Sigmoid colon (tissue), 4 donors: Measurements from ENCODE around the gene PRLHR.

ENCODE experiments used
- EP300 ChIP-seq, 4 donors: sonication (generic); formaldehyde crosslinking; IDR thresholded peaks; one replicate each; pipeline ENCODE4 v1.6.1; 2017; ENCODE audit warnings: antibody characterized with exemption in 4 of 4
- POLR2A ChIP-seq, 2 donors: fragments of 450-650 bp; IDR thresholded peaks; one replicate each; pipeline ENCODE4 v1.6.1; 2016; ENCODE audit warnings: antibody characterized with exemption in 2 of 2, mild to moderate bottlenecking in 2 of 2, moderate library complexity in 2 of 2
- POLR2AphosphoS5 ChIP-seq, 4 donors: sonication (generic); formaldehyde crosslinking; IDR thresholded peaks; one replicate each; pipeline ENCODE4 v1.6.1; 2017; ENCODE audit warnings: antibody characterized with exemption in 4 of 4
- TF ChIP-seq, protein P1 (sequence below), 4 experiments: fragments of 450-650 bp in 3 of 4; fragments of 200-600 bp in 1 of 4; IDR thresholded peaks; one replicate each; pipeline ENCODE4 v1.5.1; 2016 to 2019; ENCODE audit warnings: antibody characterized with exemption in 4 of 4, mild to moderate bottlenecking in 3 of 4, moderate library complexity in 2 of 4

DNA sequence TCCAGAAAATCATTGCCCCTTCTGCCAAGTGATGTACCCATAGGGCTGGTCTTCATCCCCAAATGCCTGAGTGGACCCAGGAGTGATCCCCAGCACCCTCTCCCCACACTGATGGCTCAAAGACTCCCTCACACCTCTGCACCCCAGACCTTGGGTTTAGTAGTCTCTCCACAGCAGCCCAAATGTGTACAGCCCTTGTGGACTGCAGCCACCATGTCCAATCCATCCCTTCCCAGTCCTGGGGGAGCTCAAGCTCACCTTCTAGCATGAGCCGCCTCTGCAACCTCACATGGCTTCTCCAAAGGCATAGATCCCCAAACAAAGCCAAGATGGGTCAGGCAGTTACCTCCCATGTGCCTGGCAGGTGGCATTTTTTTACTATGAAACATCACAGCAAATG is 50.1 kb downstream of the PRLHR start:
- TF ChIP-seq, protein P1, sequence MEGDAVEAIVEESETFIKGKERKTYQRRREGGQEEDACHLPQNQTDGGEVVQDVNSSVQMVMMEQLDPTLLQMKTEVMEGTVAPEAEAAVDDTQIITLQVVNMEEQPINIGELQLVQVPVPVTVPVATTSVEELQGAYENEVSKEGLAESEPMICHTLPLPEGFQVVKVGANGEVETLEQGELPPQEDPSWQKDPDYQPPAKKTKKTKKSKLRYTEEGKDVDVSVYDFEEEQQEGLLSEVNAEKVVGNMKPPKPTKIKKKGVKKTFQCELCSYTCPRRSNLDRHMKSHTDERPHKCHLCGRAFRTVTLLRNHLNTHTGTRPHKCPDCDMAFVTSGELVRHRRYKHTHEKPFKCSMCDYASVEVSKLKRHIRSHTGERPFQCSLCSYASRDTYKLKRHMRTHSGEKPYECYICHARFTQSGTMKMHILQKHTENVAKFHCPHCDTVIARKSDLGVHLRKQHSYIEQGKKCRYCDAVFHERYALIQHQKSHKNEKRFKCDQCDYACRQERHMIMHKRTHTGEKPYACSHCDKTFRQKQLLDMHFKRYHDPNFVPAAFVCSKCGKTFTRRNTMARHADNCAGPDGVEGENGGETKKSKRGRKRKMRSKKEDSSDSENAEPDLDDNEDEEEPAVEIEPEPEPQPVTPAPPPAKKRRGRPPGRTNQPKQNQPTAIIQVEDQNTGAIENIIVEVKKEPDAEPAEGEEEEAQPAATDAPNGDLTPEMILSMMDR (IDR thresholded peaks at IDR 0.05) = no peak
- TF ChIP-seq POLR2AphosphoS5 (IDR thresholded peaks at IDR 0.05) = no peak
- TF ChIP-seq EP300 (IDR thresholded peaks at IDR 0.05) = no peak
- no peak for TF ChIP-seq POLR2A (IDR thresholded peaks at IDR 0.05)
